BE2C (cell line): ENCODE data around the gene SKP1.
"Not testable (repeated sequence)": the region's sequence is repeated elsewhere in the genome, so short reads cannot be mapped to it uniquely, and the experiment has no call there.

ENCODE experiments used
- DNase-seq: peaks from one replicate; pipeline ENCODE4 v3.0.0-alpha.2; 2020
- H3K27me3 ChIP-seq: fragments of 250-450 bp; sonication (Bioruptor Pico); 2 replicates; pipeline ENCODE4 v1.5.1; 2020; ENCODE audit warnings: mild to moderate bottlenecking
- H3K36me3 ChIP-seq: fragments of 250-450 bp; sonication (Bioruptor Pico); 2 replicates; pipeline ENCODE4 v1.5.1; 2020; ENCODE audit warnings: mild to moderate bottlenecking
- H3K4me1 ChIP-seq: fragments of 250-450 bp; sonication (Bioruptor Pico); 2 replicates; pipeline ENCODE4 v1.5.1; 2020
- H3K4me3 ChIP-seq: 2 replicates; pipeline ENCODE4 v1.5.1; 2011; ENCODE audit warnings: low read depth, low read length
- H3K9me3 ChIP-seq: fragments of 250-450 bp; sonication (Bioruptor Pico); 2 replicates; pipeline ENCODE4 v1.5.1; 2020
- TF ChIP-seq, protein P1 (sequence below): IDR thresholded peaks from 2 replicates; pipeline ENCODE4 v1.5.1; 2012; ENCODE audit warnings: mild to moderate bottlenecking, low read depth, low read length

Gene SKP1

DNA sequence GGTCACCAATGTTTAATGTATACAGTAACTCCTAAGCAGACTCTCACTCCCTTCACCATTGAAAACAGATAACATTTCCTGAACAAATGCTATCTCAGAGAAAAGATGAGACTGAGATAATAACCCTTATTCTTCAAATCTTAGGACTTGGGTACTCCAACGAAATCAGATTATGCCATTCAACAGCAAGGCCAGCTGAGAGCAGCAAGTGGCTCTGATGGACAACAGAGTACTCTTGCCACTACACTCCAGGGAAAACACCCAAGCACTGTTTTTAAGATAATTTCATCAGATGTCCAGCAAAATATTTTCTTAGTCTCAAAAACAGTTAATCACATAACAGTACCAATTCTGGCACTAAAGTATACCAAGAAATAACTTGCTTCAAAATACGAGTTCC lies 39.0 kb upstream of the SKP1 start:
- Histone ChIP-seq H3K9me3 (no peaks in the 10 kb centered on the region), H3K36me3 (peaks cover 21% of the 10 kb centered on the region), H3K4me1 (no peaks in the 10 kb centered on the region), H3K27me3 (no peaks in the 10 kb centered on the region), H3K4me3 (no peak overlapping the region)
- DNase-seq, result no peak
- TF ChIP-seq, protein P1, sequence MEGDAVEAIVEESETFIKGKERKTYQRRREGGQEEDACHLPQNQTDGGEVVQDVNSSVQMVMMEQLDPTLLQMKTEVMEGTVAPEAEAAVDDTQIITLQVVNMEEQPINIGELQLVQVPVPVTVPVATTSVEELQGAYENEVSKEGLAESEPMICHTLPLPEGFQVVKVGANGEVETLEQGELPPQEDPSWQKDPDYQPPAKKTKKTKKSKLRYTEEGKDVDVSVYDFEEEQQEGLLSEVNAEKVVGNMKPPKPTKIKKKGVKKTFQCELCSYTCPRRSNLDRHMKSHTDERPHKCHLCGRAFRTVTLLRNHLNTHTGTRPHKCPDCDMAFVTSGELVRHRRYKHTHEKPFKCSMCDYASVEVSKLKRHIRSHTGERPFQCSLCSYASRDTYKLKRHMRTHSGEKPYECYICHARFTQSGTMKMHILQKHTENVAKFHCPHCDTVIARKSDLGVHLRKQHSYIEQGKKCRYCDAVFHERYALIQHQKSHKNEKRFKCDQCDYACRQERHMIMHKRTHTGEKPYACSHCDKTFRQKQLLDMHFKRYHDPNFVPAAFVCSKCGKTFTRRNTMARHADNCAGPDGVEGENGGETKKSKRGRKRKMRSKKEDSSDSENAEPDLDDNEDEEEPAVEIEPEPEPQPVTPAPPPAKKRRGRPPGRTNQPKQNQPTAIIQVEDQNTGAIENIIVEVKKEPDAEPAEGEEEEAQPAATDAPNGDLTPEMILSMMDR, result no peak

DNA sequence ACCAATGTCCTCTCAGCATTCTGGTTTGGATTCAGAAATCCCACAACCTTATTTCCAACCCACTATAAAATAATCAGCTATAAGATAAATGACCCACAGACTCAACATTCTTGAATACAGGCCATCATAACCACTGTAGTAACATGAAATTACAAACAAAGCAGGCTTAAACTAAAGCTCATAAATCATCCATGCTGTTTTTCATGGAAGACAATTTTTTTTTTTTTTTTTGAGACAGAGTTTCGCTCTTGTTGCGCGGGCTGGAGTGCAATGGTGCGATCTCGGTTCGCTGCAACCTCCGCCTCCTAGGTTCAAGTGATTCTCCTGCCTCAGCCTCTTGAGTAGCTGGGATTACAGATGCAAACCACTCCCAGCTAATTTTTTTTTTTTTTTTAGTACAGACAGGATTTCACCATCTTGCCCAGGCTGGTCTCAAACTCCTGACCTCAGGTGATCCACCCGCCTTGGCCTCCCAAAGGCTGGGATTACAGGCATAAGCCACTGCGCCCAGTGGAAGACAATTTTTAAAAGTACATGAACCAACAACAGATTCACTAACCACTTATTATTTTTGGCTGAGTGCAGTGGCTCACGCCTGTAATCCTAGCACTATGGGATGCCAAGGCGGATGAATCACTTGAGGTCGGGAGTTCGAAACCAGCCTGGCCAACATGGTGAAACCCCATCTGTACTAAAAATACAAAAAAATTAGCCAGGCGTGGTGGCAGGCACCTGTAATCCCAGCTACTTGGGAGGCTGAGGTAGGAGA lies 34.7 kb upstream of the SKP1 start:
- not testable (repeated sequence) for H3K4me3 ChIP-seq, H3K27me3 ChIP-seq, H3K9me3 ChIP-seq, DNase-seq
- peaks cover 13% of the 10 kb centered on the region for H3K36me3 ChIP-seq
- H3K4me1 ChIP-seq, result peaks cover 13% of the 10 kb centered on the region

DNA sequence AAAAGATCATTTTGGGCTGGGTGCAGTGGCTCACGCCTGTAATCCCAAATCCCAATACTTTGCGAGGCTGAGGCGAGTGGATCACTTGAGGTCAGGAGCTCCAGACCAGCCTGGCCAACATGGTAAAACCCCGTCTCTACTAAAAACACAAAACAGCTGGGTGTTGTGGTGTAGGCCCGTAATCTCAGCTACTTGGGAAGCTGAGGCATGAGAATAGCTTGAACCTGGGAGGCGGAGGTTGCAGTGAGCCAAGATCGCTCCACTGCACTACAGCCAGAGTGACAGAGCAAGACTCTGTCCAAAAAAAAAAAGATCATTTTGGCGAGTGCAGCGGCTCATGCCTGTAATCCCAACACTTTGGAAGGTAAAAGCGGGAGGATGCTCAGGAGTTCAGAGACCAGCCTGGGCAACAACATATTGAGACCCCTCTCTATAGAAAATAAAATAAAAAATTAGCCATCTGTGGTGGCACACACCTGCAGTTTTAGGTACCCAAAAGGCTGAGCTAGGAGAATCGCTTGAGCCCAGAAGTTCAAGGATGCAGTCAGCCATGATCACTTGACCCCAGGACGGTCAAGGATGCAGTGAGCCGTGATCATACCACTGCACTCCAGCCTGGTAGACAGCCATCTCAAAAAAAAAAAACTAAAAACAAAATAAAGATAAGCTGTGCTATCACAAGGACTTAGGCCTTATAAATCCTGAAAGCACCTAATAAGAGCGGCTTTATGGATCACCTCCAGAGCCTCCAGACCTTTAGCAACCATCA lies 32.9 kb upstream of the SKP1 start:
- H3K27me3 ChIP-seq, result no peaks in the 10 kb centered on the region
- TF ChIP-seq, protein P1, result no peak

DNA sequence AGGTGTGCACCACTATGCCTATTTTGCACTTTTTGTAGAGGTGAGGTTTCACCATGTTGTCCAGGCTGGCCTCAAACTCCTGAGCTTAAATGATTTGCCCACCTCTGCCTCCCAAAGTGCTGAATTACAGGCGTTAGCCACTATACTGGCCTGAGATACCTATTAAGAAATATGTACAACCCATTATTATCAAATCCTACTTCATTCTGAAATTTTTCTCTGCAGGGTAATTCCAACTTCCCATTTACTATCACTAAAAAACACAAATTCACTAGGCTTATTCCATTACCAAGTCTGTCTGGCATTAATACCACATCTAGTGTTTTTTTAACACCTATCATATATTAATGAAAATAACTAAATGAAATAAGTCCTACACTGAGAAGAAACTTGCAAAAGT lies 30.9 kb upstream of the SKP1 start:
- H3K9me3 ChIP-seq, result no peaks in the 10 kb centered on the region
- peaks cover 13% of the 10 kb centered on the region for H3K4me1 ChIP-seq
- DNase-seq, result no peak
- TF ChIP-seq, protein P1, result no peak
- peaks cover 34% of the 10 kb centered on the region for H3K36me3 ChIP-seq
- no peaks in the 10 kb centered on the region for H3K27me3 ChIP-seq
- no peak overlapping the region for H3K4me3 ChIP-seq

More for the DNA sequence above, 32.9 kb upstream of the SKP1 start:
- Histone ChIP-seq H3K4me3 (peak overlapping the region; percentile 25; the same call in 1 of the 2 replicates), H3K9me3 (no peaks in the 10 kb centered on the region), H3K36me3 (peaks cover 23% of the 10 kb centered on the region), H3K4me1 (peaks cover 13% of the 10 kb centered on the region)
- no peak for DNase-seq

DNA sequence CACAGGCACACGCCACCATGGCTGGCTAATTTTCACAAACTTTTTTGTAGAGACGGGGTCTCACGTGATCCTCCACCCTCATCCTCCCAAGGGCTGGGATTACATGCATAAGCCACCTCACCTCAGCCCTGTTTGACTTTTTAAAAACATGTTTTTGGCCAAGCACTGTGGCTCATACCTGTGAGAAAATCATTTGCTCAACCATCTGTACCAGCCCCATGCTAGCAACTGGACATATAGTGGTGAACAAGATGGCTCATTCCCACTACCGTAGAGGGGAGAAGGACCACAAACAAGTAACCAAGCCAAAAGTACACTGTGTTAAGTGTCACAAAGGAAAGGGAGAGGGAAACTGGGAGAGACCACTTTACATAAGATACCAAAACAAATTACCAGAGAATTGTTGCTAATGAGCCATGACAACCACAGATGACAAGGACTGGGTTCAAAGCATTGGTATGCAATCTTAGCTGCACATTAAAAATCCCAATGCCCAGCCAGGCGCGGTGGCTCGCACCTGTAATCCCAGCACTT lies 29.9 kb upstream of the SKP1 start:
- TF ChIP-seq, protein P1, result no peak
- Histone ChIP-seq H3K4me3 (no peak overlapping the region), H3K4me1 (peaks cover 13% of the 10 kb centered on the region), H3K9me3 (no peaks in the 10 kb centered on the region), H3K36me3 (peaks cover 38% of the 10 kb centered on the region), H3K27me3 (no peaks in the 10 kb centered on the region)
- DNase-seq, result no peak

DNA sequence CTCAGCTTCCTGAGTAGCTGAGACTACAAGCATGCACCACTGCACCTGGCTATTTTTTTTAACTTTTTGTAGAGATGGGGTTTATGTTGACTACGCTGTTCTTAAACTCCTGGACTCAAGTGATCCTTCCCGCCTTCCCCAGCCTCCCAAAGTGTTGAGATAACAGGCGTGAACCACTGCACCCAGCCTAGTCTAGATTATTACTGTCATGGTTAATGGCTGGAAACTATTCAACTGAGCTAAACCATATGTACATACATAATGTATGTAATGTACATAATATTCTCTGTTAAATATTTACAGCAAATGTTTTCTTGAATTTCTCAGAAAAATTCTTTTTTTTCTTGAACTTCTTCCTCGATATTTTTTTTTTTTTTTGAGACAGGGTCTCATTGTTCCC lies 27.8 kb upstream of the SKP1 start:
- Histone ChIP-seq H3K9me3 (no peaks in the 10 kb centered on the region), H3K36me3 (peaks cover 59% of the 10 kb centered on the region), H3K4me3 (no peak overlapping the region), H3K27me3 (no peaks in the 10 kb centered on the region), H3K4me1 (peaks cover 13% of the 10 kb centered on the region)
- DNase-seq, result no peak
- TF ChIP-seq, protein P1, result no peak
